HUES48 (cell line): Measurements from ENCODE around the gene HUS1.
"Not testable (repeated sequence)": the region's sequence is repeated elsewhere in the genome, so short reads cannot be mapped to it uniquely, and the experiment has no call there.

Experiments
- H3K27ac ChIP-seq: one replicate; pipeline ENCODE4 v1.7.0; 2013; ENCODE audit warnings: low read depth, low read length, inconsistent platforms
- H3K27me3 ChIP-seq: 2 replicates; pipeline ENCODE4 v1.6.1; 2013; ENCODE audit warnings: mild to moderate bottlenecking, low read length; ENCODE audit not compliant: control insufficient read depth, insufficient read depth
- H3K36me3 ChIP-seq: 2 replicates; pipeline ENCODE4 v1.6.1; 2013; ENCODE audit warnings: low read length; ENCODE audit not compliant: control insufficient read depth, insufficient read depth
- H3K4me1 ChIP-seq: 2 replicates; pipeline ENCODE4 v1.6.1; 2013; ENCODE audit warnings: mild to moderate bottlenecking, low read length; ENCODE audit not compliant: control insufficient read depth, insufficient read depth
- H3K4me3 ChIP-seq: 2 replicates; pipeline ENCODE4 v1.5.1; 2013; ENCODE audit warnings: mild to moderate bottlenecking, low read depth, low read length
- H3K9ac ChIP-seq: 2 replicates; pipeline ENCODE4 v1.6.1; 2013; ENCODE audit warnings: mild to moderate bottlenecking, low read depth, low read length, moderate library complexity
- H3K9me3 ChIP-seq: 2 replicates; pipeline ENCODE4 v1.6.1; 2013; ENCODE audit warnings: low read length; ENCODE audit not compliant: control insufficient read depth, insufficient read depth

The HUS1 gene

GRCh38 chr7:47916514-47916913 is 62.9 kb downstream of the HUS1 start:
- H3K36me3 ChIP-seq, H3K27ac ChIP-seq, H3K4me3 ChIP-seq, H3K27me3 ChIP-seq, H3K9me3 ChIP-seq, H3K9ac ChIP-seq: not testable (repeated sequence)
- peaks cover 14% of the 10 kb centered on the region for H3K4me1 ChIP-seq

- Histone ChIP-seq H3K27ac (no peak overlapping the region), H3K4me3 (no peak overlapping the region), H3K27me3 (no peaks in the 10 kb centered on the region), H3K4me1 (peaks cover 14% of the 10 kb centered on the region), H3K9ac (no peak overlapping the region), H3K9me3 (no peaks in the 10 kb centered on the region), H3K36me3 (no peaks in the 10 kb centered on the region)
These were observed 63.8 kb downstream of the HUS1 start for GRCh38 chr7:47915616-47915976.

- Histone ChIP-seq H3K9ac (no peak overlapping the region), H3K4me1 (peaks cover 14% of the 10 kb centered on the region), H3K27ac (no peak overlapping the region), H3K36me3 (no peaks in the 10 kb centered on the region), H3K27me3 (no peaks in the 10 kb centered on the region), H3K4me3 (no peak overlapping the region; the same call in 1 of the 2 replicates), H3K9me3 (no peaks in the 10 kb centered on the region)
These were observed 64.4 kb downstream of the HUS1 start for GRCh38 chr7:47914717-47915615.
